Measurements from ENCODE around the gene LRRC28. TPM values are rescaled to one million over a fixed set of nuclear protein-coding genes. Genes with fewer than 3 reads are reported as not detected.

LRRC28 gene
- polyA plus RNA-seq, 1 of the 3 experiments (the other 2 are of a cell fraction) = 15.2 TPM

GRCh38 chr15:99250857-99251841, at the start of gene LRRC28 (continued):
- TF ChIP-seq CTCF (IDR thresholded peaks at IDR 0.05) = no peak
- TF ChIP-seq GATA2 (CRISPR knock-in tag; IDR thresholded peaks at IDR 0.05) = no peak
- no peak for TF ChIP-seq USF1 (IDR thresholded peaks at IDR 0.05; ENCODE audit: borderline replicate concordance, low read depth)
- peak; percentile 100 for TF ChIP-seq CHD2 (IDR thresholded peaks at IDR 0.05; ENCODE audit: low read length, partially characterized antibody)
- TF ChIP-seq FOXJ3 (CRISPR knock-in tag; IDR thresholded peaks at IDR 0.05) = no peak
- TF ChIP-seq YY1 (IDR thresholded peaks at IDR 0.05; ENCODE audit: low read depth) = no peak; the same call in 1 of the 2 replicates
- peak; percentile 79 for TF ChIP-seq PBX3 (IDR thresholded peaks at IDR 0.05)
- TF ChIP-seq NFIC (IDR thresholded peaks at IDR 0.05; ENCODE audit: borderline replicate concordance) = peak; percentile 29; the same call in 1 of the 2 replicates
- no peak; a peak in 1 of 4 replicates for TF ChIP-seq EP300 (IDR thresholded peaks at IDR 0.05; ENCODE audit: borderline replicate concordance in 1 of 2, low read depth in 1 of 2, low read length in 1 of 2)
- TF ChIP-seq TEAD4 (IDR thresholded peaks at IDR 0.05; ENCODE audit: borderline replicate concordance, insufficient read depth) = no peak
- no peak for TF ChIP-seq RXRA (IDR thresholded peaks at IDR 0.05; ENCODE audit: borderline replicate concordance, low read depth)

- Histone ChIP-seq H3K9ac (no peak overlapping the region), H3K9me2 (no peaks in the 10 kb centered on the region), H3K27me3 (ENCODE audit: insufficient read depth) (no peaks in the 10 kb centered on the region), H3K4me1 (ENCODE audit: control insufficient read depth in 1 of 2, insufficient read depth in 2 of 2, low read depth in 1 of 2, low read length in 1 of 2) (no peaks in the 10 kb centered on the region), H3K79me2 (ENCODE audit: insufficient read depth) (no peaks in the 10 kb centered on the region), H3K9me3 (0 out of 2 replicates have a peak, but pooled peaks cover 5% of the 10 kb centered on the region), H3K4me3 (ENCODE audit: low read depth in 2 of 2, low read length in 1 of 2) (no peak overlapping the region), H3K36me3 (replicated peaks in 1 of 2; ENCODE audit: control insufficient read depth in 1 of 2, insufficient read depth in 2 of 2, low read length in 1 of 2) (peaks cover 0 to 5% of the 10 kb centered on the region in 2 experiments), H3K27ac (ENCODE audit: low read depth in 2 of 2, low read length in 1 of 2) (no peak overlapping the region), H3F3A (replicated peaks; ENCODE audit: insufficient read depth) (no peaks in the 10 kb centered on the region), H3K4me2 (no peak overlapping the region), H4K20me1 (ENCODE audit: insufficient read depth) (no peaks in the 10 kb centered on the region), H2AFZ (ENCODE audit: low read depth) (no peak overlapping the region)
- POLR2A ChIA-PET = no interaction called here
- DNase-seq = no peak
- no peak for TF ChIP-seq USF1 (IDR thresholded peaks at IDR 0.05; ENCODE audit: borderline replicate concordance, low read depth)
- no peak for TF ChIP-seq EP300 (IDR thresholded peaks at IDR 0.05; ENCODE audit: borderline replicate concordance in 1 of 2, low read depth in 1 of 2, low read length in 1 of 2)
- no peak for TF ChIP-seq FOSL2 (IDR thresholded peaks at IDR 0.05; ENCODE audit: borderline replicate concordance, low read depth)
- no peak for TF ChIP-seq YY1 (IDR thresholded peaks at IDR 0.05; ENCODE audit: low read depth)
- no peak for TF ChIP-seq JUND (IDR thresholded peaks at IDR 0.05)
- no peak for TF ChIP-seq RFX5 (IDR thresholded peaks at IDR 0.05; ENCODE audit: low read length)
- TF ChIP-seq RCOR1 (IDR thresholded peaks at IDR 0.05; ENCODE audit: low read length) = no peak
- TF ChIP-seq POLR2AphosphoS5 (IDR thresholded peaks at IDR 0.05; ENCODE audit: low read depth, low read length) = no peak
- no peak for TF ChIP-seq RAD21 (IDR thresholded peaks at IDR 0.05; ENCODE audit: low read length)
- no peak for TF ChIP-seq NRF1 (IDR thresholded peaks at IDR 0.05; ENCODE audit: low read depth, low read length)
- no peak for TF ChIP-seq ELF1 (IDR thresholded peaks at IDR 0.05)
- no peak for TF ChIP-seq FOXM1 (IDR thresholded peaks at IDR 0.05; ENCODE audit: low read depth)
- 62% methylated on average over 2 of the region's 2 CpGs for WGBS (ENCODE audit: low lambda C conversion rate)
- CTCF ChIA-PET = interaction anchor here (1.9 to 3.8 kb wide), 3 partner anchors 11 to 102 kb away, joined by 8 to 17 read pairs (median 10); partner anchors contain the start of gene SYNM
Observed at GRCh38 chr15:99202176-99202552, 49.1 kb upstream of the LRRC28 start.
